HG03342 (cell line): ENCODE results near the gene CDKN3.
A peak's percentile ranks its signal among the peaks of the same experiment; 100 is the strongest.

Source experiments
- ATAC-seq: cut with Tn5 transposase; IDR thresholded peaks from one replicate; pipeline ENCODE4 v1.9.1; 2021; ENCODE audit warnings: mild to moderate bottlenecking, moderate library complexity; ENCODE audit not compliant: unreplicated experiment

CDKN3 gene, protein sequence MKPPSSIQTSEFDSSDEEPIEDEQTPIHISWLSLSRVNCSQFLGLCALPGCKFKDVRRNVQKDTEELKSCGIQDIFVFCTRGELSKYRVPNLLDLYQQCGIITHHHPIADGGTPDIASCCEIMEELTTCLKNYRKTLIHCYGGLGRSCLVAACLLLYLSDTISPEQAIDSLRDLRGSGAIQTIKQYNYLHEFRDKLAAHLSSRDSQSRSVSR

DNA sequence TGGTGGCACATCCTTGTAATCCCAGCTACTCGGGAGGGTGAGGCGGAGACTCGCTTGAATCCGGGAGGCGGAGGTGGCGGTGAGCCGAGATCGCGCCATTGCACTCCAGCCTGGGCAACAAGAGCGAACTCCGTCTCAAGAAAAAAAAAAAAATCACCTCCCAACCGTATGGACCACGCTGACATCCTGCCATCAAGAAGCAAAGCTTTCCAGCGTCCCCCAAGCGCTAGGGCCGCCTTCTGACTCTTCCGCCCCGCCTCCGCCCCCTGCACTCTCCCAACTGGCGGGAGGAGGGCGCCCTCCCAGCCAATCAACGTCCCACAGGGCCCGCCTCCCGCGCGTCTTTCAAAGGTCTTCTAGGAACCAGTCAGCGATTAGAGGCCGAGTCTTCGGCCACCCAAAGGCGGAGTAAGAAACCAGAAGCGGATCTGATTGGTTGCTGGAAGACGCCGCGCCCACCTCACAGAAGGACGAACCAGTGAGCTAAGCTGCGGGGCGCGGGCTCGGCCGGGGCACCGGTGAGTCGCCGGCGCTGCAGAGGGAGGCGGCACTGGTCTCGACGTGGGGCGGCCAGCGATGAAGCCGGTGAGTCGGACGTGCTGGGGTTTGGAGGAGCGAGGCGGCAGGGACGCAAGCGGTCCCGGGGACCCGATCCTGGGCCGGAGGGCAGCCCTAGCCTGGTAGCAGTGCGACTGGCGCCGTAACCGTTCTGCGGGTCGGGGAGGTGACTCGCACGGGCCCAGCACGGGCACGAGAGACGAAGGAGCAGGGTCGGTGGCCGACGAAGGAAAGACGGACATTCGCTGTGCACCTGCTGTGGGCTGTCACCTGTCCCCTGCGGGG lies at the start of gene CDKN3:
CDKN3 (plus strand) TSS at position 515 of the 843 bp plus-strand sequence; CDS start at position 577, 62 bp downstream.
- ATAC-seq = peak; percentile 97

GRCh38 chr14:54347044-54347443 lies 49.8 kb upstream of the CDKN3 start:
- ATAC-seq = no peak

DNA sequence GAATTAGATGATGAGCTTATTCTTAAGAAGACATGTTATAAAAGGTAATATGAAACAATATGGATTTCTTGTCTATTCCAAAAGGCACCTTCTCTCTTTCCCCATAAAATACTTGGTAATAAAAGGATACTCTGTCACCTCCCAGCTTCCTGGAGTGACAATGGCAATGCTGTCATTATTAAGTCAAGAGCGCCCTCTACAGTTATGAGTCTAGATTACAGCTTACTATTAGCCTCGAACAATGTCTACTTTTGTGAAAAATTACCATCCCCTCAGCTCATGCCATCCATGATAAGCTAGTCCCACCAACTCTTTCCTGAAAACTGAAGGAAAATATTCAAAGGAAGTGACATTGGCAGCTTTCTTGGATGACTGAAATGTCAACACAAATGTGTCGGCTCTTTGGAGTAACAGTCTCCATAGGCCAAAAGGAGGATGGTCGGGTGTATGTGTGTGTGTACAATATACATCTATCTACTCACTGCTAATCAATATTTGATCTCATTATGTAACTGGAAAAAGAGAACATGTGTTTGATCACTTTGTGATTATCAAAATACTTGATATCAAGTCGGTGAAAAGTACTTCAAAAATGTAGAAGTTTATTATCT lies 48.7 kb upstream of the CDKN3 start:
- ATAC-seq = peak; percentile 53

GRCh38 chr14:54348923-54349620 lies 47.7 kb upstream of the CDKN3 start:
- ATAC-seq = no peak

- no peak for ATAC-seq
These were observed 47.1 kb upstream of the CDKN3 start for GRCh38 chr14:54349713-54350112.

DNA sequence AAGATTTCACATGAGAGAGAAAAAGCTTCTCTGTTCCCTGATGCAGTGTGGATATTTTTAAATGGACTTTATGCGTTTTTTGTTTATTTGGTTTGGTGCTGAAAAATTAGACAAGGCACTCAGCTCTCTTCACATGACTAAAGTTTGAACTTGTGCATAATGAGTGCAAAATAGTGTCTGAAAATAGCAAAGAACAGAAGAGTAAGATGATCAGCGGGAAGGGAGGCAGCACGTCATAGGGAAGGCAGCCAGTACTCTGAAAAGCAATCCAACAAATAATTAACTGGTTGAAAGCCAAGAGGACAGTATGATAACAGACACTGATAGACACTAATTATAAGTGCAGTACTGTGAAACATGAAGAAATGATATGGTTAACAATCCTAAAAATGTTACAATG lies 46.6 kb upstream of the CDKN3 start:
- ATAC-seq = no peak

DNA sequence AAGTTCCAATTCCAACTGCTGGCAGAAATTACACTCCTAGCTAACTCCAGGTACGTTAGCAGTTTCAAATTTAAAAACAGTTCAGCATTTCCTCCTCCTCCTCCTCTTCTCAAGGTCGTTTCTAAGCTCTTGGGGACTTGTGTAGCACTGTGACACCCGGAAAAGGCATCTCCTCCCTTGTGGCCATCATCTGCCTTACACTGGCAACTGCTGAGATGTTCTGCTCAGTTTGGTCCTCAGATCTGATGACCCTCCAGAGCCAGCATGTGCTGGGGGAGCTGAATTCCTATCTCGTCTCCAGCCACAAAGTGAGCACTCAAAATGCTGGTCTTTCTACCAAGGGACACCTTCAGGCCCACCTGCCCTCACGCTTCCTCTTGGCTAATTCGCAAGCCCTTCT lies 43.5 kb upstream of the CDKN3 start:
- no peak for ATAC-seq

DNA sequence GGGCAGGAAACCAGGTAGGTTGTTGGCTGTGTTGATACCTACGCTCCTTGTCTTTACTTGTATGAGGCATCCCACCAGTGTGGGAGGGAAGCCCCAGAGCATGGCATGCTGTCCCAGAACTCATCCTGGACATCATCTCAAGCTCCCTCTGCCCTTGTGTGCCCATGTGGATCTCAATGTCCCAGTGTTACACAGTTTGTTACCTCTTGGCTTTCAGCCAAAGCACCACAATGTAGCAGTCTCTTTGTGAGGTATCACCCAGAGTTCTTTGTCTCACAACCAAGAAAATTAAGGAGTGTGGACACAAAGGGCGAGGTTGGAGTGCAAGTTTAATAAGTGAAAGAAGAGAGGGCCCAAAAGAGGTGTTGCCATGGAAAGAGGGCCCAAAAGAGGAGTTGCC lies 43.1 kb upstream of the CDKN3 start:
- no peak for ATAC-seq

DNA sequence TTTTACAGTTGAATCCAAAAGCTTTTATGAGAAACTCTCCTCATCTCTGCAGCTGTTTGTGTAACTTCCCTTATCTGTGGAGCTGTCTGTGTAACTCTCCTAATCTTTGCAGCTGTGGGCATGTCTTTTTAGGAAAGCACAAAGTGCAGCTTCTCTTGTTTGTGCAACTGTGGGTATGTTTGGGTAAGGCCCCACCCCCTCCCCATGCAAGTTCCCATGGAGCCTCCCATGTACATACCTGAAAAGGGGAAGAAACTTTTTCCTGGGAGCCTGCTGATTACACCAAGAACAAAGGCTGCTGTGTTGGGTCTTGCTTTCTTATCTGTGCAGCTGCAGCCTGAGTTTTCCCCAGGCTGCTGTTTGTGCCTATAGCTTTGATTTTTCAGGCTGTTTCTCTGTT lies 42.7 kb upstream of the CDKN3 start:
- ATAC-seq = no peak

DNA sequence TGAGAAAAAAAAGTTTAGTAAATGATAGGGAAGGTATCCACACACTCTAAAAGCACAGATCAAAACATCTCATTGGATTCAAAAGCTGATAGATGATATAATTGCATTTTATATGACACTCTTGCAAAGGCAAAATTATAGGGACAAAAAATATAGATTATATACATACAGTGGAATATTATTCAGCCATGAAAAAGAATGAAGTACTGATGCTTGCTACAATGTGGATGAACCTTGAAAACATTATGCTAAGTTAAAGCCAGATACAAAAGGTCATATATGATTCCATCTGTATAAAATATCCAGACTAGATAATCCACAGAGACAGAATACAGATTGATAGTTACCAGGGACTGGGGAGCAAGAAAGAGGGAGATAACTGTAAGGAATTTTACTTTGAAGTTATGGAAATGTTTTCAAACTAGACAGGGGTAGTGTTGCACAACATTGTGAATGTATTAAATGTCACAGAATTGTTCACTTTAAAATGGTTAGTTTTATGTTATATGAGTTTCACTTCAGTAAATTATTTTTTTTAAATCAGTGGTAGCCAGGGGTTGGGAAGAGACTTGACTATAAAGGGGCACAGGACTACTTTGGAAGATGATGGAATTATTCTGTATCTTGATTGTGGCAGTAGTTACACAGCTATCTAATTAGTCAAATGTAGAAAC lies 41.7 kb upstream of the CDKN3 start:
- no peak for ATAC-seq

DNA sequence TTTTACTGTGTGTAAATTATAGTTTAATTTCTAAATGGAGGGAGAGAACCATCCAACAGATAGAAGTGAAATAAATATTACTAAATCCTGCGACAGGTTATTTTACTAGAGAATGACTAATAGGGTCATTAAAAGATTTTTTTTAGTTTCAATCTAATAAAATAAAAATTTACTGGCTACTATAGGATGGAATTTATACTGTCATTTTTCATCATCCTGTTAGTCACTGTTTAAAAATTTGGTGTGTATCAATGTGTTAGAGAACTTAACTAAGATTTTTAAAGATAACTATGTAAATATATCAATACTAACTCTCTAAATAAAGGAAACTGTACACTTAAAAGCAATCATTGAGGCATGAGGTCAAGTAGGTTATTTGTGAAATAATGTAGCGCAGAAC lies 41.1 kb upstream of the CDKN3 start:
- no peak for ATAC-seq

GRCh38 chr14:54356172-54356571 lies 40.6 kb upstream of the CDKN3 start:
- no peak for ATAC-seq

DNA sequence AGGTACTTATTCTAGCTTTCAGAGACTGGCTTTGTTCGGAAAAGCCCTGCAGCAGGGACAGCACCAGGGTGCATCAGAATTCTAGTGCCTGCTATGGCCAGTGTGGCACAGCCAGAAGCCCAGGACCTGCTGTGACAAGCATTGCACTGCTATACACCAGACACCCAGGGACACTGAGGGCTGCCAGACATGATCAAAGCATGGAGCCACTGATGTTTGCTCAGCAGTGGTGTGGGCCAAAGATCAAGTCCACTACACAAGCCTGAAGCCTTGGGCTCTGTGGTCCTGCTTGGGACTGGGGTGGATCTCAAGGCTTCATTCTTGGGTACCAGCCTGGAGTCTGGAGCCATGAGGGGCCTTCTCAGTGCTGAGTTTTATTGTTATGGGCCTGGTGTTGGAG lies 36.1 kb upstream of the CDKN3 start:
- no peak for ATAC-seq

DNA sequence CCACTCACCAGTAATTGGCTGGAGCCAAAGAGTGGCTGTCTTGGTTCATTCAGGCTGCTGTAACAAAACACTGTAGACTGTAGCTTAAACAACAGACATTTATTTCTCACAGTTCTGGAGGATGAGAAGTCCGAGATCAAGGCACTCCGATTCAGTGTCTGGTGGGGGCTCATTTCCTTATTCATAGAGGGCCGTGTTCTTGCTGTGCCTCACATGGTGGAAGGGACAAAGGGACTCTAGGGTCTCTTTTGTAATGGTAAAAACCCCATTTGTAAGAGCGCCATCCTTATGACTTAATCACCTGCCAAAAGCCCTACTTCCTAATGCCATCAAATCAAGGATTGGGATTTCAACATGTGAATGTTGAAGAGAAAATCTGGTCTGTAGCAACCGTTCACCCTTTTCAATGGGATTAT lies 34.7 kb upstream of the CDKN3 start:
- no peak for ATAC-seq

GRCh38 chr14:54362759-54363437 lies 33.9 kb upstream of the CDKN3 start:
- ATAC-seq = no peak

- ATAC-seq = no peak
These were observed 32.0 kb upstream of the CDKN3 start for GRCh38 chr14:54364555-54365415.

DNA sequence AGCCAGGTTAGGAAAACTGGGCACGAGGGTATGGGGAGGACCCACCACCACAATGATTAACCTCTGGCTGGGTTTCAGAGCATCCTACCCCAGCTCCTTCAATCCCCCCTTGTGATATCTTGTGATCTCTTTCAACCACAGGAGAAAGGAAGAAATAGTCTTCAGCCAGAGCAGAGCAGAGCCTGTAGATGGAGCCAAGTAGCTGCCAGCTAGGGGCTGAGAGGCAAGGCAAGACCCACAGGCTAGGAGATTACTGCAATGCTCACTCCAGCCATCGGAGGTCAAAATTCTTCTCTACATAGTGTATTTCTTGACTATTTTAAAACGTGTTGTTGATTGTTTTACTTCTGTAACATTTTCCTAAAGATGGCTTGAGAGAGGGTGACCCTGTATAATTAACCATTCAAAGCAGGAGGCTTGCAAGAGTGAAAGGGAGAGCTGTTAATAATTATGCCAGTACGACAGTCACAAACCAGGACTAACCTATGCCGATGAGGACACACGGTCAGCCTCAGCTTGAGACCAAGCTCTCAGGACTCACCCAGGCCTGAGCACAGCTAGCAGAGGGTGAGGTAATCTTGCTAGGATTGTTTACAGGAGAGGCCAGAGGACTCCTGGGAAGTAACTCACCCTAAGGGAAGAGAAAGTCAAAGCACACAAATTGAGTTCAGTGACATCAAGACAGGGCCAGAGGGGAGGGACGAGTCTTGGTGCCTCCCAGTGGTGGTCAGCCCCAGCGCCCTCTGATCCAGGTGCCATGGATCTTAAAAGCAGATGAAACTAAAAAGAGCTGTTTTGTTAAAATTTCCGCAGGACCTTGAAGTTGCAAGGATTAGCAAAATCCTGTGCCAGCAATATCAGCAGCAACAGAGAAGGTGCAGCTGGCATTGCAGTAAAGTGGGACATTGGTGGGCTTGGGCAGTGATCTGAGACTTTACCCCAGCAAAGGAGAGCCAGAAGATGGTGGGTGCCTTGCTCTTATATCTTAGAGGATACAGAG lies 29.8 kb upstream of the CDKN3 start:
- ATAC-seq = no peak

- ATAC-seq = no peak
These were observed 28.5 kb upstream of the CDKN3 start for GRCh38 chr14:54368291-54368690.
